ENCODE results near the gene KRT14.

DNA sequence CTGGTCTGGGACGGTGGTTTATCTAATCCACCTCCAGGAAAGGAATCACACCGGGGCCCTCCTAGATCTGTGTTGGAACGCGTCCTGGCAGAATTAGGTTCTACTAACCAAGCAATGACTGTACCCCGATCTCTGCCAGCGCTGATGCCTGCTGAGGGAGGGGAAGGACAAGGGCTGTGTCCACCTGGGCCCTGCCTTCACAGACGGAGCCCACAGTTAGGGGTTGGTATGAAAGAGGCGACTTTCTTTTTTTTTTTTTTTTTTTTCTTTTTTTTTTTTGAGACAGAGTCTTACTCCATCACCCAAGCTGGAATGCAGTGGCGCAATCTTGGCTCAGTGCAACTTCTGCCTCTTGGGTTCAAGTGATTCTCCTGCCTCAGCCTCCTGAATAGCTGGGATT lies 48.7 kb downstream of the KRT14 start:
- TF ChIP-seq, protein P1, sequence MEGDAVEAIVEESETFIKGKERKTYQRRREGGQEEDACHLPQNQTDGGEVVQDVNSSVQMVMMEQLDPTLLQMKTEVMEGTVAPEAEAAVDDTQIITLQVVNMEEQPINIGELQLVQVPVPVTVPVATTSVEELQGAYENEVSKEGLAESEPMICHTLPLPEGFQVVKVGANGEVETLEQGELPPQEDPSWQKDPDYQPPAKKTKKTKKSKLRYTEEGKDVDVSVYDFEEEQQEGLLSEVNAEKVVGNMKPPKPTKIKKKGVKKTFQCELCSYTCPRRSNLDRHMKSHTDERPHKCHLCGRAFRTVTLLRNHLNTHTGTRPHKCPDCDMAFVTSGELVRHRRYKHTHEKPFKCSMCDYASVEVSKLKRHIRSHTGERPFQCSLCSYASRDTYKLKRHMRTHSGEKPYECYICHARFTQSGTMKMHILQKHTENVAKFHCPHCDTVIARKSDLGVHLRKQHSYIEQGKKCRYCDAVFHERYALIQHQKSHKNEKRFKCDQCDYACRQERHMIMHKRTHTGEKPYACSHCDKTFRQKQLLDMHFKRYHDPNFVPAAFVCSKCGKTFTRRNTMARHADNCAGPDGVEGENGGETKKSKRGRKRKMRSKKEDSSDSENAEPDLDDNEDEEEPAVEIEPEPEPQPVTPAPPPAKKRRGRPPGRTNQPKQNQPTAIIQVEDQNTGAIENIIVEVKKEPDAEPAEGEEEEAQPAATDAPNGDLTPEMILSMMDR (conservative IDR thresholded peaks at IDR 0.05 in 1 of 2, IDR thresholded peaks at IDR 0.05 in 1 of 2; ENCODE audit: low read depth in 1 of 2, low read length in 2 of 2), result no peak
- TF ChIP-seq EZH2 (IDR thresholded peaks at IDR 0.05; ENCODE audit: low read length, missing control alignments), result no peak

Measured in fibroblast of lung (primary cell).